ENCODE data around the gene BAAT. TPM values are rescaled to one million over a fixed set of nuclear protein-coding genes. Genes with fewer than 3 reads are reported as not detected.

Gene BAAT
- total and polyA plus RNA-seq, 2 of the 13 experiments (the other 11 are each of a cell fraction or from before 2014, with no cell fraction given) = 0.71 to 7.9 TPM

- TF ChIP-seq ZKSCAN8 (CRISPR knock-in tag; IDR thresholded peaks at IDR 0.05; ENCODE audit: borderline replicate concordance) (no peak), ZNF501 (CRISPR knock-in tag; IDR thresholded peaks at IDR 0.05) (peak; percentile 21; the same call in 1 of the 2 replicates), MZF1 (CRISPR knock-in tag; IDR thresholded peaks at IDR 0.05; ENCODE audit: borderline replicate concordance) (no peak), HDAC2 (CRISPR knock-in tag; IDR thresholded peaks at IDR 0.05) (0 out of 2 replicates have a peak, but pooled peaks have one; percentile 17), FOSL2 (CRISPR knock-in tag; IDR thresholded peaks at IDR 0.05) (no peak), ZBTB8A (CRISPR knock-in tag; IDR thresholded peaks at IDR 0.05; ENCODE audit: borderline replicate concordance, low read depth) (no peak)
Observed at GRCh38 chr9:101367323-101367722, 17.5 kb downstream of the BAAT start (continued).

DNA sequence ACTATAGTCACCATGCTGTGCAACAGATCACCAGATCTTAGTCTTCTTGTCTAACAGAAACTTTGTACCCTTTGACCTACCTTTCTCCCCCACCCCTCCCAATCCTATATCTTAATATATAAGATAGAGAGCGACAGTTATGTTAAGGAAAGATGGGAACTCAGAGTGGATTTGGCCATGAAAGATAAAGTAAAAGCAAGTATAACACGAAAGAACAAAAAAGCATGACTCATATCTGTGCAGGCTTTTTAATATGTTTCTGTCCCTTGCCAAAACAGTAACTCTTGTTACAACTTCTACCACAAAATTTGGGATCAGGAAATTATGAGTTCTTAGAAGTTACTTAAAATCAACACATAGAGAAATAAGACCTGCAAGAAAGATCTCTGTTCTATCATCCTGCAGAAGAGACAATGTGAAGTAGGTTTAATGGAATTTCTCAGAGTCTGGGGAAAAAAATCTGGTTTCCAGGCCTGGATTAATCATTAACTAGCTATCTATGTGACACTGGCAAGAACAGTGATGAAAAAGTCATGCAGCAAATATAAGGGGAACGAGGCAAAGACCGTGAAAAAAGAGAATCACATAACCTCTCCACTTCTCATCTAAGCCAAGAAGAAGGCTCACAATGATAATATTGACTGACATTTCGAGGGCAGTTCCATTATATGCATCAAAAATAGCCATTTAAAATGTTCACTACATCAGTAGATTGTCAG is 18.6 kb downstream of the BAAT start:
- no peaks in the 10 kb centered on the region for H3K9me3 ChIP-seq (ENCODE audit: low read length)
- intact Hi-C loops (cut with micrococcal nuclease; ENCODE audit: unreplicated experiment) = loop anchor here (1.0 to 2.0 kb wide), 3 partner anchors 12 to 42 kb away; no protein-coding TSS in a partner anchor
- H3K27me3 ChIP-seq (ENCODE audit: control insufficient read depth in 1 of 2, insufficient read depth in 2 of 2, low read length in 2 of 2) = no peaks in the 10 kb centered on the region
- POLR2A ChIA-PET = interaction anchor here (0.6 to 2.1 kb wide), 13 partner anchors 9 to 167 kb away, joined by 3 to 41 read pairs (median 4); partner anchors contain the start of genes MRPL50, RNF20 and ZNF189
- TSS peak; percentile 81 for BruUV-seq (replicated peaks)
- peak overlapping the region in 2 of 3 experiments; percentile 42 to 46; a peak in 3 of 6 replicates for H3K4me3 ChIP-seq (replicated peaks in 1 of 3; ENCODE audit: insufficient read depth in 1 of 3, low read depth in 2 of 3, low read length in 3 of 3)
- H3K4me1 ChIP-seq (ENCODE audit: insufficient read depth, low read length) = peaks cover 45% of the 10 kb centered on the region
- CTCF ChIA-PET (ENCODE audit: low intra/inter-chr PET ratio, low total read pairs) = no interaction called here
- H3K9ac ChIP-seq (ENCODE audit: insufficient read depth, low read depth, low read length) = peak overlapping the region; percentile 54
- H3K4me2 ChIP-seq (ENCODE audit: low read depth, low read length) = peak overlapping the region; percentile 80
- no peaks in the 10 kb centered on the region for H3K36me3 ChIP-seq (replicated peaks in 1 of 2; ENCODE audit: control insufficient read depth in 1 of 2, insufficient read depth in 2 of 2, low read length in 2 of 2)
- ATAC-seq = peak; percentile 92
- DNase-seq (ENCODE audit: low spot score) = peak; percentile 91
- no peaks in the 10 kb centered on the region for H4K20me1 ChIP-seq (ENCODE audit: insufficient read depth, low read length)
- peak; percentile 64 for FAIRE-seq
- peak overlapping the region; percentile 74 for H3K27ac ChIP-seq (ENCODE audit: extremely low read length, insufficient read depth, low read length)
- in situ Hi-C loops (cut with HindIII; ENCODE audit: extremely low pct_ligation_motif_present, low pct_unique_long_range_greater_than_20kb) = no loop called here
- WGBS (ENCODE audit: low lambda C conversion rate) = 6% methylated on average over 5 of the region's 5 CpGs
- no peak overlapping the region for H2AFZ ChIP-seq (ENCODE audit: low read length)
- no peaks in the 10 kb centered on the region for H3K79me2 ChIP-seq (ENCODE audit: insufficient read depth, low read length)
- TF ChIP-seq SIX4 (CRISPR knock-in tag; IDR thresholded peaks at IDR 0.05) = no peak; the same call in 1 of the 2 replicates
- TF ChIP-seq, protein P1, sequence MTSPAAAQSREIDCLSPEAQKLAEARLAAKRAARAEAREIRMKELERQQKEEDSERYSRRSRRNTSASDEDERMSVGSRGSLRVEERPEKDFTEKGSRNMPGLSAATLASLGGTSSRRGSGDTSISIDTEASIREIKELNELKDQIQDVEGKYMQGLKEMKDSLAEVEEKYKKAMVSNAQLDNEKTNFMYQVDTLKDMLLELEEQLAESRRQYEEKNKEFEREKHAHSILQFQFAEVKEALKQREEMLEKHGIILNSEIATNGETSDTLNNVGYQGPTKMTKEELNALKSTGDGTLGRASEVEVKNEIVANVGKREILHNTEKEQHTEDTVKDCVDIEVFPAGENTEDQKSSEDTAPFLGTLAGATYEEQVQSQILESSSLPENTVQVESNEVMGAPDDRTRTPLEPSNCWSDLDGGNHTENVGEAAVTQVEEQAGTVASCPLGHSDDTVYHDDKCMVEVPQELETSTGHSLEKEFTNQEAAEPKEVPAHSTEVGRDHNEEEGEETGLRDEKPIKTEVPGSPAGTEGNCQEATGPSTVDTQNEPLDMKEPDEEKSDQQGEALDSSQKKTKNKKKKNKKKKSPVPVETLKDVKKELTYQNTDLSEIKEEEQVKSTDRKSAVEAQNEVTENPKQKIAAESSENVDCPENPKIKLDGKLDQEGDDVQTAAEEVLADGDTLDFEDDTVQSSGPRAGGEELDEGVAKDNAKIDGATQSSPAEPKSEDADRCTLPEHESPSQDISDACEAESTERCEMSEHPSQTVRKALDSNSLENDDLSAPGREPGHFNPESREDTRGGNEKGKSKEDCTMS (CRISPR knock-in tag; conservative IDR thresholded peaks at IDR 0.05) = no peak
- TF ChIP-seq, protein P2, sequence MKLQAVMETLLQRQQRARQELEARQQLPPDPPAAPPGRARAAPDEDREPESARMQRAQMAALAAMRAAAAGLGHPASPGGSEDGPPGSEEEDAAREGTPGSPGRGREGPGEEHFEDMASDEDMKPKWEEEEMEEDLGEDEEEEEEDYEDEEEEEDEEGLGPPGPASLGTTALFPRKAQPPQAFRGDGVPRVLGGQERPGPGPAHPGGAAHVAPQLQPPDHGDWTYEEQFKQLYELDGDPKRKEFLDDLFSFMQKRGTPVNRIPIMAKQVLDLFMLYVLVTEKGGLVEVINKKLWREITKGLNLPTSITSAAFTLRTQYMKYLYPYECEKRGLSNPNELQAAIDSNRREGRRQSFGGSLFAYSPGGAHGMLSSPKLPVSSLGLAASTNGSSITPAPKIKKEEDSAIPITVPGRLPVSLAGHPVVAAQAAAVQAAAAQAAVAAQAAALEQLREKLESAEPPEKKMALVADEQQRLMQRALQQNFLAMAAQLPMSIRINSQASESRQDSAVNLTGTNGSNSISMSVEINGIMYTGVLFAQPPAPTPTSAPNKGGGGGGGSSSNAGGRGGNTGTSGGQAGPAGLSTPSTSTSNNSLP (IDR thresholded peaks at IDR 0.05; ENCODE audit: low read depth, low read length) = peak; percentile 79
- peak; percentile 84 for TF ChIP-seq MED1 (CRISPR knock-in tag; IDR thresholded peaks at IDR 0.05)
- TF ChIP-seq, protein P3, sequence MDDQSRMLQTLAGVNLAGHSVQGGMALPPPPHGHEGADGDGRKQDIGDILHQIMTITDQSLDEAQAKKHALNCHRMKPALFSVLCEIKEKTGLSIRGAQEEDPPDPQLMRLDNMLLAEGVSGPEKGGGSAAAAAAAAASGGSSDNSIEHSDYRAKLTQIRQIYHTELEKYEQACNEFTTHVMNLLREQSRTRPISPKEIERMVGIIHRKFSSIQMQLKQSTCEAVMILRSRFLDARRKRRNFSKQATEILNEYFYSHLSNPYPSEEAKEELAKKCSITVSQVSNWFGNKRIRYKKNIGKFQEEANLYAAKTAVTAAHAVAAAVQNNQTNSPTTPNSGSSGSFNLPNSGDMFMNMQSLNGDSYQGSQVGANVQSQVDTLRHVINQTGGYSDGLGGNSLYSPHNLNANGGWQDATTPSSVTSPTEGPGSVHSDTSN (CRISPR knock-in tag; IDR thresholded peaks at IDR 0.05; ENCODE audit: borderline replicate concordance) = no peak
- no peak for TF ChIP-seq NFKB2 (CRISPR knock-in tag; IDR thresholded peaks at IDR 0.05; ENCODE audit: borderline replicate concordance)

All from HepG2 (cell line).